Non-pigmented ciliary epithelial cell (primary cell): ENCODE results near the gene PTGES3L.
"Not testable (repeated sequence)": the region's sequence is repeated elsewhere in the genome, so short reads cannot be mapped to it uniquely, and the experiment has no call there.

Source experiments
- DNase-seq: peaks from one replicate; pipeline ENCODE4 v3.0.0-alpha.2; 2010; ENCODE audit warnings: low read depth

Gene PTGES3L

GRCh38 chr17:42919522-42920077 lies 60.3 kb downstream of the PTGES3L start:
- DNase-seq = not testable (repeated sequence)

- no peak for DNase-seq
These were observed 60.9 kb downstream of the PTGES3L start for GRCh38 chr17:42918902-42919521.
